ENCODE measurements around the gene FAR1.

- TF ChIP-seq, protein P1, sequence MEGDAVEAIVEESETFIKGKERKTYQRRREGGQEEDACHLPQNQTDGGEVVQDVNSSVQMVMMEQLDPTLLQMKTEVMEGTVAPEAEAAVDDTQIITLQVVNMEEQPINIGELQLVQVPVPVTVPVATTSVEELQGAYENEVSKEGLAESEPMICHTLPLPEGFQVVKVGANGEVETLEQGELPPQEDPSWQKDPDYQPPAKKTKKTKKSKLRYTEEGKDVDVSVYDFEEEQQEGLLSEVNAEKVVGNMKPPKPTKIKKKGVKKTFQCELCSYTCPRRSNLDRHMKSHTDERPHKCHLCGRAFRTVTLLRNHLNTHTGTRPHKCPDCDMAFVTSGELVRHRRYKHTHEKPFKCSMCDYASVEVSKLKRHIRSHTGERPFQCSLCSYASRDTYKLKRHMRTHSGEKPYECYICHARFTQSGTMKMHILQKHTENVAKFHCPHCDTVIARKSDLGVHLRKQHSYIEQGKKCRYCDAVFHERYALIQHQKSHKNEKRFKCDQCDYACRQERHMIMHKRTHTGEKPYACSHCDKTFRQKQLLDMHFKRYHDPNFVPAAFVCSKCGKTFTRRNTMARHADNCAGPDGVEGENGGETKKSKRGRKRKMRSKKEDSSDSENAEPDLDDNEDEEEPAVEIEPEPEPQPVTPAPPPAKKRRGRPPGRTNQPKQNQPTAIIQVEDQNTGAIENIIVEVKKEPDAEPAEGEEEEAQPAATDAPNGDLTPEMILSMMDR (IDR thresholded peaks at IDR 0.05): no peak
- TF ChIP-seq POLR2A (IDR thresholded peaks at IDR 0.05) (no peak), POLR2AphosphoS5 (IDR thresholded peaks at IDR 0.05) (no peak), EP300 (IDR thresholded peaks at IDR 0.05) (no peak)
These were observed 7.3 kb upstream of the FAR1 start for GRCh38 chr11:13661074-13661623.

Measured in gastroesophageal sphincter (tissue), 3 donors.